ENCODE results near the gene BUD13. TPM values are rescaled to one million over a fixed set of nuclear protein-coding genes. Genes with fewer than 3 reads are reported as not detected.

BUD13 gene
- total RNA-seq, 5 donors from 2014 or later (not counting 1 experiment from before 2014, with no cell fraction given) = 9.8 to 23.0 (median 20.5) TPM

DNA sequence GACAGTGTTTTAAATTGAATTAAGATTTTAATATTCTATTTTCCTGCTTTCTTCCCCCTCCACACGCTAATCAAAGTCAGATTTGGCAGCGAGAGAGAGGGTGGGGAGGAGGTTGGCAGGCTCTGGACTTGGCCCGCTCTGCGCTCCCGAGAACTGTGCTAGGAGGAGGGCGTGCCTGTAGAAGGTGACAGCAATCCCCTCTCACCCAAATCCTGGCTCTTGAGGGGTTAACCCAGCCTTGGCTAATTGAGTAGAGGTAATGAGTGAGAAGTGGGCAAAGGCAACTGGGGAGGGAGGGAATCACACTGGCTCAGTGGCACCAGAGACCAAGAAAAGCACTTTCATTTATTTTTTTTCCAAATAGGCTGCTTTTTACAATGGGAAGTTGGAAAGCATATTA is 42.2 kb downstream of the BUD13 start:
- Mint-ChIP-seq H3K36me3 (no peaks in the 10 kb centered on the region), H3K27me3 (peaks cover 11 to 21% of the 10 kb centered on the region in 2 donors), H3K9me3 (no peaks in the 10 kb centered on the region), H3K27ac (no peak overlapping the region), H3K4me3 (no peak overlapping the region), H3K4me1 (peaks cover 7 to 11% (median 8%) of the 10 kb centered on the region in 3 donors)
- WGBS (ENCODE audit: insufficient coverage) = no CpG with 5 or more reads among the region's 6 CpGs
- CTCF ChIA-PET = no interaction called here
- no peak overlapping the region for H3K27ac ChIP-seq (ENCODE audit: low read length)
- POLR2A ChIA-PET = no interaction called here
- DNase-seq (no peak), ATAC-seq (replicated peaks in 1 of 4) (no peak)
- peaks cover 0 to 7% of the 10 kb centered on the region in 2 experiments for H3K4me1 ChIP-seq (ENCODE audit: control insufficient read depth in 1 of 2, extremely low read depth in 1 of 2, insufficient read depth in 2 of 2, low read length in 2 of 2)
- H3K9me3 ChIP-seq = no peaks in the 10 kb centered on the region
- no peaks in the 10 kb centered on the region for H3K36me3 ChIP-seq (ENCODE audit: control insufficient read depth in 2 of 2, extremely low read depth in 1 of 2, insufficient read depth in 1 of 2, low read length in 1 of 2)
- H3K27me3 ChIP-seq (replicated peaks in 1 of 2; ENCODE audit: control insufficient read depth in 2 of 2, extremely low read depth in 1 of 2, insufficient read depth in 2 of 2, low read length in 1 of 2) = peaks cover 0 to 35% of the 10 kb centered on the region in 2 experiments
- no peak overlapping the region for H3K4me3 ChIP-seq (ENCODE audit: control insufficient read depth in 1 of 2, extremely low read depth in 1 of 2, low read length in 1 of 2)

DNA sequence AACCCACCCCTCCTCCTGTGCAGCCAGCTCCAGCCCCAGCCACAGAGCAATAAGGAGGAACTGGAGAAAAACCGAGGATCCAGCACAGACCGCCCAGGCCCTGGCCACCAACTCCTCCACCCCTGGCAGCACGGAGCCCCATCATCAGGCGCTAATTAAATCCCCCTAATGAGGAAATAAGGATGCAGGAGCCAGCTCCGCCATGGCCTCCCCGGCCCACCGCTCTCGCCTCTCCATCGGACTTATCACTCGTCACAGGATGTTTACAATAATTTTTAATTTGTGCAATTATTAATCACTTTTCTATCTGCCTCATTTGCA is 42.6 kb downstream of the BUD13 start:
- CTCF ChIA-PET = no interaction called here
- no peaks in the 10 kb centered on the region for H3K36me3 Mint-ChIP-seq
- WGBS (ENCODE audit: insufficient coverage) = no CpG with 5 or more reads among the region's 10 CpGs

DNA sequence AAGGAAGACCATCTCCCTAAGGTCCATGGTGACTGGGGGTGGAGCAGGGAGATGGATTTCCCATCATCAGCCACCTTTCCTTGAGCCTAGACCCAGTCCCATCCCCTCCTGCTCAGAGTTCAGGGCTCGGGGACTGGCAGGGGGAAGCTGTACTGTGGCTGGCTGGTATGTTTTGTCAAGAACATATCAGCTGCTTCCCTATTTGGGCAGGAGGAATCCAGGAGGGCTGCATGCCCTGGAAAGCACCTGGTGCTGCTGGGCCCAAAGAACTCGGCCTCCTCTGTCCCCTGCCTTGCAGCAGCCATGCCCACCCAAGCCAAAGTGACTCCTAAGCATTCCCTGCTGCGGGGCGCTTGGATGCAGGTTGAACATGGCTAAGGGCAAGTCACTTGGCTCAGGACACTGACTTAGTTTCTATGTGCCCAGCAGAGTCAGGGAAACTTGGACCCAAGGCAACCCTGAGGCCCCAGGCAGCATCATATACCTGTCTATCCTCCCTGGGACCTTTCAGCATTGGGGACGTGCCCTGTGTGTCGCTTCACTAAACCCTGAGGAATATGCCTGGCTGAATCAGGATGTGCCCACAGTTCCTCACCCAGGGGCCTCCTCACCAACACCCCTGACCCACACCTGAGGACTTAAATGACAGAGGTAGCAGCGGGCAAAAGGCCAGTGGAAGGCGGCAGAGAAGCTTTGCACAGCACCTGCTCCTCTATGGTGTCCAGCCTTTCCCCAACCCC is 43.1 kb downstream of the BUD13 start:
- DNase-seq (no peak), ATAC-seq (replicated peaks in 1 of 4) (no peak)
- CTCF ChIA-PET = interaction anchor here in 1 of 2 donors (1.2 kb wide), 1 partner anchor 13 kb away, joined by 3 read pairs; no protein-coding TSS in a partner anchor
- H3K4me1 ChIP-seq (ENCODE audit: control insufficient read depth in 1 of 2, extremely low read depth in 1 of 2, insufficient read depth in 2 of 2, low read length in 2 of 2) = peaks cover 0 to 7% of the 10 kb centered on the region in 2 experiments
- Mint-ChIP-seq H3K9me3 (no peaks in the 10 kb centered on the region), H3K4me1 (peaks cover 7 to 11% (median 8%) of the 10 kb centered on the region in 3 donors), H3K27ac (no peak overlapping the region), H3K27me3 (peaks cover 14 to 21% of the 10 kb centered on the region in 2 donors), H3K36me3 (no peaks in the 10 kb centered on the region), H3K4me3 (no peak overlapping the region)
- H3K27ac ChIP-seq (ENCODE audit: low read length) = no peak overlapping the region
- H3K27me3 ChIP-seq (replicated peaks in 1 of 2; ENCODE audit: control insufficient read depth in 2 of 2, extremely low read depth in 1 of 2, insufficient read depth in 2 of 2, low read length in 1 of 2) = peaks cover 0 to 41% of the 10 kb centered on the region in 2 experiments
- POLR2A ChIA-PET = interaction anchor here in 1 of 2 donors (0.5 kb wide), 1 partner anchor 355 kb away, joined by 4 read pairs; no protein-coding TSS in a partner anchor
- no peaks in the 10 kb centered on the region for H3K36me3 ChIP-seq (ENCODE audit: control insufficient read depth in 2 of 2, extremely low read depth in 1 of 2, insufficient read depth in 1 of 2, low read length in 1 of 2)
- H3K4me3 ChIP-seq (ENCODE audit: control insufficient read depth in 1 of 2, extremely low read depth in 1 of 2, low read length in 1 of 2) = no peak overlapping the region
- no peaks in the 10 kb centered on the region for H3K9me3 ChIP-seq
- 75% methylated on average over 4 of the region's 8 CpGs for WGBS (ENCODE audit: insufficient coverage)

More for the DNA sequence above, 42.6 kb downstream of the BUD13 start:
- ATAC-seq (replicated peaks in 1 of 4) (no peak), DNase-seq (no peak)
- Mint-ChIP-seq H3K27ac (no peak overlapping the region), H3K4me3 (no peak overlapping the region), H3K4me1 (peaks cover 7 to 11% (median 8%) of the 10 kb centered on the region in 3 donors), H3K27me3 (peaks cover 11 to 21% of the 10 kb centered on the region in 2 donors), H3K9me3 (no peaks in the 10 kb centered on the region)
- Histone ChIP-seq H3K27me3 (replicated peaks in 1 of 2; ENCODE audit: control insufficient read depth in 2 of 2, extremely low read depth in 1 of 2, insufficient read depth in 2 of 2, low read length in 1 of 2) (peaks cover 0 to 38% of the 10 kb centered on the region in 2 experiments), H3K36me3 (ENCODE audit: control insufficient read depth in 2 of 2, extremely low read depth in 1 of 2, insufficient read depth in 1 of 2, low read length in 1 of 2) (no peaks in the 10 kb centered on the region), H3K9me3 (no peaks in the 10 kb centered on the region), H3K27ac (ENCODE audit: low read length) (no peak overlapping the region), H3K4me1 (ENCODE audit: control insufficient read depth in 1 of 2, extremely low read depth in 1 of 2, insufficient read depth in 2 of 2, low read length in 2 of 2) (peaks cover 0 to 7% of the 10 kb centered on the region in 2 experiments), H3K4me3 (ENCODE audit: control insufficient read depth in 1 of 2, extremely low read depth in 1 of 2, low read length in 1 of 2) (no peak overlapping the region)
- POLR2A ChIA-PET = no interaction called here

DNA sequence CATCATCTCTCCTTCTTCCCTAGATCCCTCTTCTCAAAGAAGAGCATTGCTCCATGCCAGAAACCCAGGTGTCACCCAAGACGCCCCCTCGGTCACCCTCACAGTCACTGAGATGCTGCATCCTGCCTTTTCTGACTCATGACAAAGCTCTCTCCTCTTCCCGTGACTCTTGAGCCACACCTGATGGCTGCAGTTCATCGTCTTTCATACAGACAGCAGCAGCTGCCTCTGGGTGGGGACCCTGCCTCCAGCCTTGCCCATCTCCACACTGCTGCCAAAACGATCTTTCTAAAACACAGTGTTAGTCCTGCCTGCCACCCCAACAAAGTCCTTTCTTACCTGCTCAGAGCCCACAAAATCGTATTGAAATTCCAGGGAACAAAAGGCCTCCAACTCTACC is 44.8 kb downstream of the BUD13 start:
- peaks cover 17 to 22% of the 10 kb centered on the region in 2 donors for H3K27me3 Mint-ChIP-seq
- Histone ChIP-seq H3K27me3 (replicated peaks in 1 of 2; ENCODE audit: control insufficient read depth in 2 of 2, extremely low read depth in 1 of 2, insufficient read depth in 2 of 2, low read length in 1 of 2) (peaks cover 0 to 49% of the 10 kb centered on the region in 2 experiments), H3K27ac (ENCODE audit: low read length) (no peak overlapping the region), H3K4me3 (ENCODE audit: control insufficient read depth in 1 of 2, extremely low read depth in 1 of 2, low read length in 1 of 2) (no peak overlapping the region), H3K4me1 (ENCODE audit: control insufficient read depth in 1 of 2, extremely low read depth in 1 of 2, insufficient read depth in 2 of 2, low read length in 2 of 2) (peaks cover 0 to 6% of the 10 kb centered on the region in 2 experiments), H3K9me3 (no peaks in the 10 kb centered on the region), H3K36me3 (ENCODE audit: control insufficient read depth in 2 of 2, extremely low read depth in 1 of 2, insufficient read depth in 1 of 2, low read length in 1 of 2) (no peaks in the 10 kb centered on the region)
- no peak for DNase-seq
- H3K27ac Mint-ChIP-seq = no peak overlapping the region
- ChIA-PET CTCF (no interaction called here), POLR2A (no interaction called here)
- WGBS (ENCODE audit: insufficient coverage) = 58% methylated on average over 6 of the region's 6 CpGs
- no peaks in the 10 kb centered on the region for H3K36me3 Mint-ChIP-seq
- H3K9me3 Mint-ChIP-seq = no peaks in the 10 kb centered on the region
- no peak overlapping the region for H3K4me3 Mint-ChIP-seq
- H3K4me1 Mint-ChIP-seq = peaks cover 6 to 8% (median 7%) of the 10 kb centered on the region in 3 donors
- ATAC-seq (replicated peaks in 1 of 4) = no peak

DNA sequence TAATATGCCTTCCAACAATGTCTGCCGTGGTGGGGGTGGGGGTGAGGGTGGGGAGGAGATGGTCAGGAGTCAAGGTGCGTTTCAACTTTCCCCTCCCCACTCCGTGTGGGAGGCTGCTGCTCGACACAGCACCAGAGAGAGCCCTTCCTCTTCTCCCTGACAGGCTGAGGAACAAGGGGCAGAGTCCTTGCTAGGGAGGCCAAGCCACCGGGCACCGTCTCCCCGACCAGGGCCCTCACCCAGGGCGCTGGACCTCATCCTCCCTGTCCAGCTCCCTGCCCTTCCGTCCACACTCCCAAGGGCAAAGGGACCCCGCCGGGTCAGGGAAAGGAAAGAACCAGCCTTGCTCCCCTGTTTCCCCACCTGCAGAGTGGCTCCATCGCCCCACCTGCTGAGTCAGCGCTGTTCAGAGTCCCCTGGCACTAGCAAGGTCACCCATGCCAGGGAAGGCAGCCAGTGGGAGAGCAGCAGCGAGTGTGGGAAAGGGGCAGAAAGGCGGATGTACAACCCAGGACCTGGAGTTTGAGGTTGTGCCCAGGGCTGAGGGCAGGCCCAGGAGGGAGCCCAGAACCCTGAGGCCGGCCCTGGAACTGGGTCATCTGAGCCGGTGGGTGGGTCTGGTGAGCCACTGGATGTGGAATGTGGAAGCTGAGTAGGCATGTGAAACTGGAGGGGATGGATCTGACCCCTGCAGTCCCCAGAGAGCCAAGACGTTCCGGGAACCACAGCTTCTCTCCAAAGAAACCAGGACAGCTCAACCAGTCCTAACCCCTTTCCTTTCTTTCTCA is 47.2 kb downstream of the BUD13 start:
- H3K27me3 Mint-ChIP-seq = peaks cover 14 to 17% of the 10 kb centered on the region in 2 donors
- H3K36me3 ChIP-seq (ENCODE audit: control insufficient read depth in 2 of 2, extremely low read depth in 1 of 2, insufficient read depth in 1 of 2, low read length in 1 of 2) = no peaks in the 10 kb centered on the region
- no peak overlapping the region for H3K4me3 Mint-ChIP-seq
- no peaks in the 10 kb centered on the region for H3K9me3 Mint-ChIP-seq
- H3K27ac ChIP-seq (ENCODE audit: low read length) = no peak overlapping the region
- no peak overlapping the region for H3K4me3 ChIP-seq (ENCODE audit: control insufficient read depth in 1 of 2, extremely low read depth in 1 of 2, low read length in 1 of 2)
- H3K27ac Mint-ChIP-seq = no peak overlapping the region
- WGBS (ENCODE audit: insufficient coverage) = 72% methylated on average over 11 of the region's 19 CpGs
- POLR2A ChIA-PET = no interaction called here
- peaks cover 0 to 35% of the 10 kb centered on the region in 2 experiments for H3K27me3 ChIP-seq (replicated peaks in 1 of 2; ENCODE audit: control insufficient read depth in 2 of 2, extremely low read depth in 1 of 2, insufficient read depth in 2 of 2, low read length in 1 of 2)
- no peaks in the 10 kb centered on the region for H3K4me1 Mint-ChIP-seq
- CTCF ChIA-PET = interaction anchor here in 1 of 2 donors (0.6 kb wide), 1 partner anchor 10 kb away, joined by 3 read pairs; no protein-coding TSS in a partner anchor
- ATAC-seq (replicated peaks in 1 of 4) (no peak), DNase-seq (no peak)
- no peaks in the 10 kb centered on the region for H3K9me3 ChIP-seq
- H3K36me3 Mint-ChIP-seq = no peaks in the 10 kb centered on the region
- no peaks in the 10 kb centered on the region for H3K4me1 ChIP-seq (ENCODE audit: control insufficient read depth in 1 of 2, extremely low read depth in 1 of 2, insufficient read depth in 2 of 2, low read length in 2 of 2)

DNA sequence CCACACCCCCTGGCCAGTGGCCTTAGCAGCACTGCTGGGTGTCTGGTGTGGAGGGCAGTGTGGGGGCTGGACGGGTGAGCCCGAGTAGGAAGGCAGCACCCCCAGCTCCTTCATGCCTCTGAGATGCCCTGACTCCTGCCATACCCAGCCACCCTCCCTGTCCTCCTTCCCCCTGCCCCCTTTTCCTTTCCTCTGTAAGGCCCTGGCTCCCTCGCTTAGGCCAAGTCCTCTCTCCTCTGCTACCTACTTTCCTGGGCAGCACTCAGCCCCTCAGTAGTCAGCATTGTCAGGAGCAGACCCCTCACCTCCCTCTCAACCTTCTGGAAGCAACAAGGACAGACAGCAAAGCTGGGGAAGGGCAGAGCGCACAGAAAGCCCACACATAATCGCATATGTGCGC is 48.0 kb downstream of the BUD13 start:
- no peak overlapping the region for H3K4me3 ChIP-seq (ENCODE audit: control insufficient read depth in 1 of 2, extremely low read depth in 1 of 2, low read length in 1 of 2)
- Mint-ChIP-seq H3K4me1 (no peaks in the 10 kb centered on the region), H3K36me3 (no peaks in the 10 kb centered on the region), H3K27me3 (peaks cover 14 to 17% of the 10 kb centered on the region in 2 donors), H3K4me3 (no peak overlapping the region), H3K9me3 (no peaks in the 10 kb centered on the region), H3K27ac (no peak overlapping the region)
- WGBS (ENCODE audit: insufficient coverage) = 75% methylated on average over 2 of the region's 6 CpGs
- no peak overlapping the region for H3K27ac ChIP-seq (ENCODE audit: low read length)
- ChIA-PET CTCF (no interaction called here), POLR2A (no interaction called here)
- no peaks in the 10 kb centered on the region for H3K9me3 ChIP-seq
- H3K36me3 ChIP-seq (ENCODE audit: control insufficient read depth in 2 of 2, extremely low read depth in 1 of 2, insufficient read depth in 1 of 2, low read length in 1 of 2) = no peaks in the 10 kb centered on the region
- DNase-seq (no peak), ATAC-seq (replicated peaks in 1 of 4) (no peak)
- H3K27me3 ChIP-seq (replicated peaks in 1 of 2; ENCODE audit: control insufficient read depth in 2 of 2, extremely low read depth in 1 of 2, insufficient read depth in 2 of 2, low read length in 1 of 2) = peaks cover 0 to 35% of the 10 kb centered on the region in 2 experiments
- H3K4me1 ChIP-seq (ENCODE audit: control insufficient read depth in 1 of 2, extremely low read depth in 1 of 2, insufficient read depth in 2 of 2, low read length in 2 of 2) = no peaks in the 10 kb centered on the region
